ENCODE results near the gene CCNY.

Gene CCNY

DNA sequence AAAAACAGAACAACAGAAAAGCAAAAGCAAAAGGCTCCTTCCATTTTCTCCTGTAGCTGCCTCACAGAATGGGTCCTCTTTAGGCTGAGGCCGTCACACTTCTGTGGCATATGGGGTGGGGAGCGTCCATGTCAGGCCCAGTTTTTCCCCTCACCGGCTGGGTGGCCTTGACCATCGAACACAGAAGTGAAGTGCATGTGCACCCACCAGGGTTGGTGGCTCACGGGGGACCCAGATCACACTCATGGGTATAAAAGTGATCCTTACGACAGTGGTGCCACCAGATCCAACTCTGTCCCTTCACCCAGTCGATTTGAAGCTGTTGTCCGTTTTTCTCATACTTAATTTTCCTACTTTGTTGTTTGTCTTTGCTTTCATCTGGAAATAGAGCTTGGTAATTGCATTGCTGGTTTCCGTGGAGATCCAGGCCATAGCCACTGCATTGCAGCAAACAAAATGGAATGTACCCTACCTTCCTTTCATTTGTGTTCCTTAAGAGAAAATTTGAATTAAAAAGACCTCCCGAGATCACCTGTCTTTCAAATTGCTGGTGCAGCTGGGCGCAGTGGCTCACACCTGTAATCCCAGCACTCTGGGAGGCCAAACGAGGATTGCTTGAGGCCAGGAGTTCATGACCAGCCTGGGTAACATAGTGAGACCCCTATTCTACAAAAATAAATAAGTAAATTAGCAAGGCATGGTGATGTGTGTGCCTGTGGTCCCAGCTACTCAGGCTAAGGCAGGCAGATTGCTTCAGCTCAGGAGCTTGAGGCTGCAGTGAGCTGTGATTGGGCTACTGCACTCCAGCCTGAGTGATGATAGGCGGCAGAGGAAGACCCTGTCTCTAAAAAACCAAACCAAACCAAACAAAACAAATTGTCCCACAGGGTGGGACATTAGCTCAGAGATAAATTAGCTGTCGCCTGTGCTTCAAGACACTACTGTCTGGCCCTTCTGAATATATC is 258.1 kb downstream of the CCNY start:
- in situ Hi-C loops (cut with HindIII; ENCODE audit: low sequenced_read_pairs), result no loop called here
- TF ChIP-seq CTCF (IDR thresholded peaks at IDR 0.05; ENCODE audit: low read depth, low read length), result no peak
- DNase-seq (ENCODE audit: low read depth, low spot score), result no peak
- H3K4me3 ChIP-seq (ENCODE audit: low read depth, low read length), result no peak overlapping the region

GRCh38 chr10:35595106-35595505 is 258.8 kb downstream of the CCNY start:
- no peak for TF ChIP-seq CTCF (IDR thresholded peaks at IDR 0.05; ENCODE audit: low read depth, low read length)
- in situ Hi-C loops (cut with HindIII; ENCODE audit: low sequenced_read_pairs), result no loop called here
- H3K4me3 ChIP-seq (ENCODE audit: low read depth, low read length), result no peak overlapping the region
- DNase-seq (ENCODE audit: low read depth, low spot score), result no peak

DNA sequence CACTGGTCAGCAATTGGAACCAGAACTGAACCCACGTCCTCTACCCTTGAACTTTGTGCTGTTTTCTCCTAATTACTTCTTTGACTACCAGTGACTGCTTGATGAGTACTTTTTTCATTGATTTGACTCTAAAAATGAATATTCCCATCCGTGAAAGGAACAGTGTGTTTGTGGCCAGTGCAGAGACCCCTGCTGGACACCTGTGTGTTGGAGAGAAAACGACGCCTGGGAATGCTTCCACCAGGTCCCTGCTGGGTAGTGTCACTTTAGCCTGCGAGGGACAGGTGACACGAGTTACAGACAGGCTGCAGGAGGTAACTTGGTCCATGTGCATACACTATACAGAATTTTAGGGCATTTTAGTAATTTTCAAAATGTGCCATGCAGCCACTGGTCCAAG is 262.1 kb downstream of the CCNY start:
- no peak overlapping the region for H3K4me3 ChIP-seq (ENCODE audit: low read depth, low read length)
- DNase-seq (ENCODE audit: low read depth, low spot score), result no peak
- in situ Hi-C loops (cut with HindIII; ENCODE audit: low sequenced_read_pairs), result no loop called here
- TF ChIP-seq CTCF (IDR thresholded peaks at IDR 0.05; ENCODE audit: low read depth, low read length), result peak; percentile 59

DNA sequence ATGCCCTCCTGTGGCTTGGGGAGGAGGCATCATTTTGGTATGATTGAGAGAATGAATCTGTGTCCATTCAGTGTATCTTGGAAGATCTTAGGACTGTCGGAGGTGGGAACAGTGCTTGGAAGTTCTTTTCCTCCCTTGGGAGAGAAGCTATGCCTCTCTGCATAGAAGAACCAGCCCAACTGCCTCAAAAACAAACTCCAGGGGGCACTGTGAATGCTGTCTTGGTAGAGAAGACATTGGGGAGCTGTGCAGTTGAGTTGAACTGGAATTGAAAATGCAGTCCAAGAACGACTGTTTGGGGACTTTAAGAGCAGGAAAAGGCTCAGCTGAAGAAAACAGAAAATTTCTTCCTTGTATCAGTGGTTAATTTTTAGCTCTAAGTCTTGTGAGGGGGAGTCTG is 263.9 kb downstream of the CCNY start:
- in situ Hi-C loops (cut with HindIII; ENCODE audit: low sequenced_read_pairs), result no loop called here
- DNase-seq (ENCODE audit: low read depth, low spot score), result no peak
- no peak overlapping the region for H3K4me3 ChIP-seq (ENCODE audit: low read depth, low read length)
- no peak for TF ChIP-seq CTCF (IDR thresholded peaks at IDR 0.05; ENCODE audit: low read depth, low read length)

DNA sequence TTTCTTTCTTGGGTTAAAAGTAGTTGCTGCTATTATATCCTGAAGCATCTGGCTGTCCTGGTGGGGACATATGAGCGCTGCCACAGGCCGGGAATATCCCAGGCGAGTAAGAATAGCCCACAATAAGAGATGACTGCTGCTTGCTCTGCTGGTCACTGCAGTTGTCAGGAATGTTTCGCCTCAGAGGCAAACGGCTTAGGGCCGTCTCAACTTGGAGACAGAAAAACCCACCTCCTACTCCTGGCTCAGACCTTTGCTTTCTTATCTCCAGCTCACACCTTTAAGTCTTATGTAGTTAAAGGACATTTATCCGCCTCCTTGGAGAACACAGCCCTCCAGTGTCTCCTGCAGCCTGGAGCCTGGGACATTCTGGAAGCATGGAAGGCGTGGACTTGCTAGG is 268.9 kb downstream of the CCNY start, which contains the start of gene GJD4:
TSS of gene GJD4 (plus strand) at position 151 of the 400 bp plus-strand sequence. CDS start at position 378, 227 bp downstream.
- no peak within 1 kb of the TSS for H3K4me3 ChIP-seq (ENCODE audit: low read depth, low read length)
- DNase-seq (ENCODE audit: low read depth, low spot score), result no peak
- in situ Hi-C loops (cut with HindIII; ENCODE audit: low sequenced_read_pairs), result no loop called here
- no peak for TF ChIP-seq CTCF (IDR thresholded peaks at IDR 0.05; ENCODE audit: low read depth, low read length)

DNA sequence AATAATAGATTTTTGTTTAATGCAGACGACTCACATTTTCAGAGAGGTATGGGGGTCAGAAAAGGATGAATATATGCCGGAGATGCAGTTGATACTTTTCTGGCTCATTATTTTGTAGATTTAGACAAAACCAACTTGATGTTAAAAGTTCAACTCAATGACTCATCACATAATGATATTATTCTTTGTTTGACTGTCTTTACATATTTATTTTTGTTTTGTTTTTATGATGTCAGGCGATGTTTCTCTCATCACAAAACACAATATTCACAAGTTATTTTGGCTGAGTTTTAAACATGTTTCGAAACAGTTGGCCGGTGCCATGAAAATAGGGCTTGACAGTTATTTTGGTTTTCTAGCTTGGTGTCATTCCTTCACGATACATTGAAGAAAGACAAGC is 270.1 kb downstream of the CCNY start:
- no peak overlapping the region for H3K4me3 ChIP-seq (ENCODE audit: low read depth, low read length)
- in situ Hi-C loops (cut with HindIII; ENCODE audit: low sequenced_read_pairs), result no loop called here
- peak; percentile 40 for DNase-seq (ENCODE audit: low read depth, low spot score)
- no peak for TF ChIP-seq CTCF (IDR thresholded peaks at IDR 0.05; ENCODE audit: low read depth, low read length)

Data from astrocyte of the spinal cord (primary cell).